DND-41 (cell line): ENCODE measurements around the gene SLC35D1.

ENCODE experiments used
- CTCF ChIP-seq: IDR thresholded peaks from 2 replicates; pipeline ENCODE4 v1.5.1; 2012; ENCODE audit warnings: borderline replicate concordance, low read length, moderate library complexity, mild to moderate bottlenecking; ENCODE audit not compliant: poor library complexity, severe bottlenecking; ENCODE audit errors: extremely low read depth
- EZH2 ChIP-seq: IDR thresholded peaks from 3 replicates; pipeline ENCODE4 v1.6.1; 2012; ENCODE audit warnings: borderline replicate concordance, low read depth, mild to moderate bottlenecking, moderate library complexity, low read length, inconsistent platforms; ENCODE audit not compliant: severe bottlenecking

- no peak for TF ChIP-seq CTCF
- no peak for TF ChIP-seq EZH2
These were observed 68.1 kb downstream of the SLC35D1 start for GRCh38 chr1:66985835-66986234.
